ENCODE results near the gene COG7. TPM values are rescaled to one million over a fixed set of nuclear protein-coding genes. Genes with fewer than 3 reads are reported as not detected.

The COG7 gene
- total RNA-seq, 2 donors from 2014 or later: 34.0 to 35.3 TPM

DNA sequence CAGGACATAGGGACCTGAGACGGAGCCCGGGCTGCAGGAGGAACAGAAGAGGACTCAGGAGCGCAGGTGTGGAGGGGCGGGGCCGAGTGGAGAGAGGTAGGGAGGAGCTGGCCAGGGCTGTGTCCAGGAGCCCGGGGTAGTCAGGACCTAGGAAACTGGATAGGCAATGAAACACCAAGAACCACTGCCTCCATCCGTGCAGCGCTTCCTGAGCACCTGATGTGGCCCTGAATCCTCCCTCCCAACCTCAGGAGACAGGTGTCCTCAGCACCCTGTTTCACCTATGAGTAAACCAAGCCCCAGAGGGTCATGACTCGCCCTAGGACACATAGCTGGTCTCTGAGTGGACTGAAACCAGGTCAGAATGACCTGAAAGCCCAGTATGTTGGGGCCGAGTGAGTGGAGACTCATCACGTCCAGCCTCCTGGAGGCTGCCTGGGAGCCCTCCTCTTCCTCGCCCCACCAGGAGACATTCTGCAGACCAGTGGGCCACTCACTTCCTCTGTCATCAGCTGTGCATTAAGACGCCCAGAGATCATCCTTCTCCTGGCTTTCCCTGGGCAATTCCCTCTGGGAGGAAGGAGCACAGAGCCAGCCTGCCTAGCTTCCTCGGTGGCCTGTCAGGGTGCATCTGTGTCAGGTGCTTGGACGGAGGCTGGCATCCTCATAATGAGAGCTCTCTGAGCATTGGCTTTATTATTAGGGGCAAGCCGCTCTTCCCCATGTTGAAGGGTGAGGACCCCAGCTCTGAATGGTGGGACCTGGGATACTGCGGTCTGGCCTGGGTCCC is 78.1 kb downstream of the COG7 start:
- H3K27ac ChIP-seq: no peak overlapping the region
- no peaks in the 10 kb centered on the region for H3K4me1 ChIP-seq (replicated peaks)
- no peaks in the 10 kb centered on the region for H3K9me3 ChIP-seq
- 80% methylated on average over 17 of the region's 17 CpGs for WGBS
- H3K36me3 ChIP-seq: no peaks in the 10 kb centered on the region
- DNase-seq (ENCODE audit: low spot score): no peak
- no peaks in the 10 kb centered on the region for H3K27me3 ChIP-seq (replicated peaks; ENCODE audit: insufficient read depth)
- H3K4me3 ChIP-seq: no peak overlapping the region
- TF ChIP-seq, protein P1, sequence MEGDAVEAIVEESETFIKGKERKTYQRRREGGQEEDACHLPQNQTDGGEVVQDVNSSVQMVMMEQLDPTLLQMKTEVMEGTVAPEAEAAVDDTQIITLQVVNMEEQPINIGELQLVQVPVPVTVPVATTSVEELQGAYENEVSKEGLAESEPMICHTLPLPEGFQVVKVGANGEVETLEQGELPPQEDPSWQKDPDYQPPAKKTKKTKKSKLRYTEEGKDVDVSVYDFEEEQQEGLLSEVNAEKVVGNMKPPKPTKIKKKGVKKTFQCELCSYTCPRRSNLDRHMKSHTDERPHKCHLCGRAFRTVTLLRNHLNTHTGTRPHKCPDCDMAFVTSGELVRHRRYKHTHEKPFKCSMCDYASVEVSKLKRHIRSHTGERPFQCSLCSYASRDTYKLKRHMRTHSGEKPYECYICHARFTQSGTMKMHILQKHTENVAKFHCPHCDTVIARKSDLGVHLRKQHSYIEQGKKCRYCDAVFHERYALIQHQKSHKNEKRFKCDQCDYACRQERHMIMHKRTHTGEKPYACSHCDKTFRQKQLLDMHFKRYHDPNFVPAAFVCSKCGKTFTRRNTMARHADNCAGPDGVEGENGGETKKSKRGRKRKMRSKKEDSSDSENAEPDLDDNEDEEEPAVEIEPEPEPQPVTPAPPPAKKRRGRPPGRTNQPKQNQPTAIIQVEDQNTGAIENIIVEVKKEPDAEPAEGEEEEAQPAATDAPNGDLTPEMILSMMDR (IDR thresholded peaks at IDR 0.05): no peak
- TF ChIP-seq POLR2AphosphoS5 (IDR thresholded peaks at IDR 0.05): no peak
- no peak for TF ChIP-seq POLR2A (IDR thresholded peaks at IDR 0.05)
- intact Hi-C loops (cut with DNase I): no loop called here

DNA sequence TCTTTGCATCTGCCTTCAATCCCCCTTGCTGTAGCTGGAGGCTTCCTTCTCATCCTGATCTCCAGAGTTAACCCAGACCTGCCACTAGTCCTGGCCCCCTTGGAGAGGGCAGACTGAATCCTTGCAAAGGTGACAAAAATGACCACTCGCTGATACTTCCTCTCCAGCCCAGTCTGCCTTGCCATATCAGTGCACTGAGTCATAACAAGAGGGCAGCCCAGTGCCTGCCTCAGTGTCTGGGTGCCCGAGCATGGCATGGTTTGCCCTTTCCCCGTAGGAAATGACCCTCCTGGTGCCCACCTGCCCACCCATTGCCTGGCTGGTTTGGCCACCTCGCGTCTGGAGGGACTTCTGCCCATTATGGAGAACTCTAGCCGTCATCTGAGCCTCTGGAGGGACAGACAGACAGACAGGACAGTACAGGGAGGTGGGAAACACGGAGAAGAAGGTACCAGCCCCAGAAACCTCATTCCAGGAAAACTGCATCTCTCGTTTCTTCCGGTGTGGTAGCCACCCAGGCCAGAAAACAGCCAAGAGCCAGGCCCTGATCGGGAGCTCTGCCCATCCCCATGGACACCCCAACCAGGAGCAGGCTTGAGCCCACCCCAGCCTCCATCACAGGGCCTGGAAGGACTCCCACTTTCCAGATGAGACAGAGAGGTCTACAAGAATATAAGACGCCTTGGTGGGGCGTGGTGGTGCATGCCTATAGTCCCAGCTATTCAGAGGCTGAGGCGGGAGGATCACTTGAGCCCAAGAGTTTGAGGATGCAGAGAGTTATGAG is 79.4 kb downstream of the COG7 start:
- no peak overlapping the region for H3K4me3 ChIP-seq
- no peak for DNase-seq (ENCODE audit: low spot score)
- no peaks in the 10 kb centered on the region for H3K9me3 ChIP-seq
- 90% methylated on average over 13 of the region's 13 CpGs for WGBS
- no peaks in the 10 kb centered on the region for H3K36me3 ChIP-seq
- no peak overlapping the region for H3K27ac ChIP-seq
- TF ChIP-seq, protein P1 (IDR thresholded peaks at IDR 0.05): no peak
- TF ChIP-seq POLR2AphosphoS5 (IDR thresholded peaks at IDR 0.05) (no peak), POLR2A (IDR thresholded peaks at IDR 0.05) (no peak)
- no peaks in the 10 kb centered on the region for H3K27me3 ChIP-seq (replicated peaks; ENCODE audit: insufficient read depth)
- intact Hi-C loops (cut with DNase I): no loop called here
- no peaks in the 10 kb centered on the region for H3K4me1 ChIP-seq (replicated peaks)

DNA sequence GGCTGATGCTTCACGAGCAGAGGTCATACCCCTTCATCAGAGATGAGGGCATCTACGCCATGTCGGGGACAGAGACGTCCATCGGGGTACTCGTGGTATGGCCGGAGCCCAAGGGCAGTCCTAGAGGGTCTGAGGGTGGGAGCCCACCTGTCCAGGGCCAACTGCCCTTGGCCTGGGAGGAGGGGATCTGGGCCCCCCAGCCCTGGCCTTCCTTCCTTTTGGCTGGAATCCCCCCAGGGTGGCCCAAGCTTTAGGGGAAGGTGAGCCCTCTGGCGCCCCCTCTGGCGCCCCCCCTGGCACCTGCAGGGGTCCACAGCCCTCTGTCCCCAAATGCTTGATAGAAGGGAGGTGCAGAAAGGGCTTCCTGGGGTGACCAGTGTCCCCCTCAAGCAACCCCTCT is 81.6 kb downstream of the COG7 start:
- no peak overlapping the region for H3K27ac ChIP-seq
- H3K36me3 ChIP-seq: no peaks in the 10 kb centered on the region
- no peak overlapping the region for H3K4me3 ChIP-seq
- WGBS: 81% methylated on average over 8 of the region's 9 CpGs
- intact Hi-C loops (cut with DNase I): no loop called here
- no peaks in the 10 kb centered on the region for H3K9me3 ChIP-seq
- H3K27me3 ChIP-seq (replicated peaks; ENCODE audit: insufficient read depth): no peaks in the 10 kb centered on the region
- no peaks in the 10 kb centered on the region for H3K4me1 ChIP-seq (replicated peaks)
- TF ChIP-seq POLR2A (IDR thresholded peaks at IDR 0.05): no peak
- no peak for TF ChIP-seq POLR2AphosphoS5 (IDR thresholded peaks at IDR 0.05)
- TF ChIP-seq, protein P1 (IDR thresholded peaks at IDR 0.05): no peak
- DNase-seq (ENCODE audit: low spot score): no peak

DNA sequence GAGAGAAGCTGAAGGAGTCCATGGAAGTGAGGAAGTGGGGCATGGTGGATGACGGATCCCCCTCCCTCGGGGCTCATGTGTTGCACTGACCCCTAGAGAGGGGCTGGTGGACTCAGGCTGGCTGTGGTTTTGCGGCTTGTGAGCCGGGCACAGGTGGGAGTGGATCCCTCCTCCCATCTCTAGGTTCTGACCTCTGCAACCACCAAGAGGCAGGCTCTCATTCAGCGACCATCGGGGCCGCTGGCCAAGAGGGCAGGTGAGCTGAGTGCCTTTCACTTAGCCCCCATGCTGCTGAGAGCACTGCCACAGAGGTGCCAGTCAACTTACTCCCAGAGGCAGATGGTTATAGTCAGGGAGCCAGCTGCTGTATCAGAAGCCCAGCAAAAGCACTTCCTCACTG is 83.6 kb downstream of the COG7 start:
- Histone ChIP-seq H3K4me1 (replicated peaks) (no peaks in the 10 kb centered on the region), H3K36me3 (no peaks in the 10 kb centered on the region), H3K27me3 (replicated peaks; ENCODE audit: insufficient read depth) (no peaks in the 10 kb centered on the region), H3K27ac (no peak overlapping the region), H3K9me3 (no peaks in the 10 kb centered on the region), H3K4me3 (no peak overlapping the region)
- TF ChIP-seq POLR2A (IDR thresholded peaks at IDR 0.05) (no peak), POLR2AphosphoS5 (IDR thresholded peaks at IDR 0.05) (no peak)
- TF ChIP-seq, protein P1 (IDR thresholded peaks at IDR 0.05): no peak
- 63% methylated on average over 7 of the region's 7 CpGs for WGBS
- DNase-seq (ENCODE audit: low spot score): no peak
- intact Hi-C loops (cut with DNase I): no loop called here
